Activated T-cell treated with anti-CD3 and anti-CD28 coated beads, Interleukin-2, amount 50 U/mL, for 24 hours (primary cell): ENCODE data around the gene ZPLD1.

Experiments used
- DNase-seq: peaks from one replicate; pipeline ENCODE4 v3.0.0-alpha.2; 2020
- H3K27ac Mint-ChIP-seq: 2 replicates; pipeline ENCODE4 v1.8.0; 2020; ENCODE audit warnings: mild to moderate bottlenecking, mixed read lengths
- H3K27me3 Mint-ChIP-seq: 2 replicates; pipeline ENCODE4 v1.8.0; 2020; ENCODE audit warnings: mixed read lengths
- H3K36me3 Mint-ChIP-seq: 2 replicates; pipeline ENCODE4 v1.8.0; 2020; ENCODE audit warnings: low read depth, mixed read lengths
- H3K4me1 Mint-ChIP-seq: 2 replicates; pipeline ENCODE4 v1.8.0; 2020; ENCODE audit warnings: low read depth, mixed read lengths
- H3K4me3 Mint-ChIP-seq: 2 replicates; pipeline ENCODE4 v1.8.0; 2020; ENCODE audit warnings: mild to moderate bottlenecking, moderate library complexity, mixed read lengths
- H3K9me3 Mint-ChIP-seq: 2 replicates; pipeline ENCODE4 v1.8.0; 2020; ENCODE audit warnings: mixed read lengths

ZPLD1 gene

DNA sequence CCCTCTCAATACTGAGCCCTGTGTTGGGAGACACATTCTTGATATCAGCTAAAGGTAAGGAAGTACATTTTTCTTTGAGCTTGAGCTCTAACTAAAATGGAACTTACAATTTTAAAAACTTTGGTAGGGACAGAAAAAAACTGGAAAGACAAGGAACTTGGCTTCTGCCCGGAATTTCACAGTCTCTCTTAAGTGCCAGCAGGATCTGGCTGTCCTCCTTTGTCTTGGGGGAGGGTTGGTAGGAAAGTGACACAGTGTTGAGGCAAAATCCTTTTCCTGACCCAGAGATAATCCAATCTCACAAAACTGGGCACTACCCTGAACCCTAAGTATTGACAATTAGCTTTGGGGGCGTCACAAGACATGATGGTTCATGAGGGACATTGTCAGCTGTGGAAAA is 45.3 kb downstream of the ZPLD1 start:
- Mint-ChIP-seq H3K4me1 (no peaks in the 10 kb centered on the region), H3K4me3 (no peak overlapping the region), H3K27me3 (no peaks in the 10 kb centered on the region), H3K36me3 (no peaks in the 10 kb centered on the region), H3K27ac (no peak overlapping the region), H3K9me3 (no peaks in the 10 kb centered on the region)
- DNase-seq = no peak

DNA sequence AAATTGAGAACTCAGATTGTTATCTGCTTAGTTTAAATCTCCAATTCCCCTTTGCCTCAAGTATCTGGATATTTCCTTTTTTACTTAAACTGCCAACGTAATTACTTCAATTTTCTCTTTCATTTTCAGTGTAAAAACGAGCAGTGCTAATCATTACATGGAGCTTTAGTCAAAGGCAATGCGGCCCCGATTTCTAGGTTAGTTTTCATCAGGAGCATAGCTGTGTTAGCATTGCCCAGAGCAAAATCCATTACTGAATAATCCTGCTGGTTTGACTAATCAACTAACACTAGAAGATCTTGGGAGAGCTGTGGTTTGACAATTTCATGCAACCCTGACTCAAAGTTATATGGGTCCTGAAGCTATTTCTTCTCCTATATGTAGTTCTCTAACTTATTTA is 46.2 kb downstream of the ZPLD1 start:
- Mint-ChIP-seq H3K4me3 (no peak overlapping the region), H3K36me3 (no peaks in the 10 kb centered on the region), H3K4me1 (no peaks in the 10 kb centered on the region), H3K9me3 (no peaks in the 10 kb centered on the region), H3K27me3 (no peaks in the 10 kb centered on the region), H3K27ac (no peak overlapping the region)
- no peak for DNase-seq

DNA sequence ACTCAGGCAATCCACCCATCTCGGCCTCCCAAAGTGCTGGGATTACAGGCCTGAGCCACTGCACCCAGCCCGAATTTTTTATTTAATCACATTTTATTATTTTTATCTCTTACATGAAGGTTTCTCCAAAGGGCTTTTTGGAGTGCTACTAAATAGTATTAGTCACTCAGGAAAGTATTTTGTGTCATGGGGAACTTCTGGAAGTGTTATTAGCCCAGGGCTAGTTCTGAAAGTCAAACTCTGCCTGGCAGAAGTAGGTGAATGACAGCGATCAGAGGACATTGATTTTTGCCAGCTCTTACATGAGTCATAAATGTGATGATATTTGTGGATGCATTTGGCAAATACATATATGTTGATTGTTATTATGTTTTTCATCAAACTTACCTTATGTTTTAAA is 48.7 kb downstream of the ZPLD1 start:
- no peak overlapping the region for H3K4me3 Mint-ChIP-seq
- no peaks in the 10 kb centered on the region for H3K4me1 Mint-ChIP-seq
- no peaks in the 10 kb centered on the region for H3K27me3 Mint-ChIP-seq
- no peaks in the 10 kb centered on the region for H3K36me3 Mint-ChIP-seq
- H3K9me3 Mint-ChIP-seq = no peaks in the 10 kb centered on the region
- no peak overlapping the region for H3K27ac Mint-ChIP-seq
- DNase-seq = no peak

DNA sequence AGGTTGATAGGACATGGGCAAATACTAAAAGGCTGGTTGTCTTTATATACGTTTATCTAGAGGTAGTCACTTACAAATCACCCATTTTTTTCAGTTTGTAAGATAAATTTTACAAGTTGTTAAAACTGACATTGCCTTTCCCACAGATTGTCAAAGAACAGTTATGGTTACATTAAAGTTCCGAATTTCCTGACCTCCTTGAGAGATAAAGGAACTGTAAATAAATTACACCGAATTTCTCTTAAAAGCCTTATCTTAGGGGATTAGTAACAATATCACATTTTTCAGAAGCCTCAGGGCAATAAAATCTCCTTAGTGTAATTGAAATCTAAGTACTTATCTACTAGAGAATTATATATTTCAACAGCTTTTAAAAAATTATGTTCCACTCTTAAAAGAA is 49.5 kb downstream of the ZPLD1 start:
- Mint-ChIP-seq H3K4me1 (no peaks in the 10 kb centered on the region), H3K27me3 (no peaks in the 10 kb centered on the region), H3K9me3 (no peaks in the 10 kb centered on the region), H3K27ac (no peak overlapping the region), H3K36me3 (no peaks in the 10 kb centered on the region), H3K4me3 (no peak overlapping the region)
- no peak for DNase-seq

DNA sequence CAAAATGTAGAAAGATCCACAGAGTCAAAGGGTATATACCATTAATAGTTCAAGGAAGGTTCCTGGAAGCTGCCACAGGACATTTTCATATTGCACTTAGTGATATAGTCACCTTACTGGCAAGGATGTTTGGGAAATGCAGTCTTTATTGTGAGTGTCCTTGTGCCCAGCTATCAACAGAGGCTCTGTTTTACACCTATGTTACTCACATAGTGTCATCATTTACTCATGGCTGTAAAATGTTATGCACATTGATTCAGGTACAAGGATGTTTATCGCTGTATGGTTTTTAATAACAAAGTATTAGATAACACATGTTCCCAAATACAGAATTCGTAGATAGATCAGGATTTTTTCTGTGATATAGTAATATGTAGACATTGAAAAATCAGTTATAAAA is 50.9 kb downstream of the ZPLD1 start:
- Mint-ChIP-seq H3K27me3 (no peaks in the 10 kb centered on the region), H3K36me3 (no peaks in the 10 kb centered on the region), H3K4me3 (no peak overlapping the region), H3K9me3 (no peaks in the 10 kb centered on the region), H3K27ac (no peak overlapping the region), H3K4me1 (no peaks in the 10 kb centered on the region)
- no peak for DNase-seq

DNA sequence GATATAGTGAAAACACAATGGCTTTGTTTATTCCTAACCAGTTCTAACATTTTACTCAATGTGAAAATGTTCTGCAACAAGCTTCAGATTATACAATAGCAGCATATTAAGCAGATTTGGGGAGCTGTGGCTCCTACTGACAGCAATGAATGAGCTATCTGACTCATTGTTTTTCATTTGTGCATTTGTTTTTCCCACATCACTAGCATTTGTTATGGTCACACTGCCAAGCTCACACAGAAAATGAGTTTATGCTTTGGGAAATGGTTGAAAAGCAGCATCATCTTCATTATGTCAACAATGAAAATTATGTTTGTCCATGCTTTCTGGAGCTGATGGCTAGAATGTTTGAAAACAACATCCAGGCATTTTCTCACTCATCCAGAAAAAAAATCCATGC is 53.5 kb downstream of the ZPLD1 start:
- Mint-ChIP-seq H3K9me3 (no peaks in the 10 kb centered on the region), H3K27ac (no peak overlapping the region), H3K4me1 (no peaks in the 10 kb centered on the region), H3K4me3 (no peak overlapping the region), H3K36me3 (no peaks in the 10 kb centered on the region), H3K27me3 (peaks cover 7% of the 10 kb centered on the region)
- DNase-seq = no peak

DNA sequence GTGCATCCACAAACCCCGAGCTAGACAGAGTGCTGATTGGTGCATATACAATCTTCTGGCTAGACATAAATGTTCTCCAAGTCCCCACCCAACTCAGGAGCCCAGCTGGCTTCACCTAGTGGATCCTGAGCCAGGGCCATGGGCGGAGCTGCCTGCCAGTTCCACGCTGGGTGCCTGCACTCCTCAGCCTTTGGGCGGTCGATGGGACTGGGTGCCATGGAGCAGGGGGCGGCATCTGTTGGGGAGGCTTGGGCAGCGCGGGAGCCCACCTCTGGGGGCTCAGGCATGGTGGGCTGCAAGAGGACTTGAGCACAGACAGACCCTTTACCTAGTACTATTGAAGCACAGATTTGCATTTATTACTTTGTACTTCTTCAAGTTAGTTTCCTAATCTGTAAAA is 57.5 kb downstream of the ZPLD1 start:
- H3K36me3 Mint-ChIP-seq = no peaks in the 10 kb centered on the region
- DNase-seq = no peak
- H3K27ac Mint-ChIP-seq = no peak overlapping the region
- H3K9me3 Mint-ChIP-seq = no peaks in the 10 kb centered on the region
- no peak overlapping the region for H3K4me3 Mint-ChIP-seq
- no peaks in the 10 kb centered on the region for H3K4me1 Mint-ChIP-seq
- peaks cover 13% of the 10 kb centered on the region for H3K27me3 Mint-ChIP-seq

DNA sequence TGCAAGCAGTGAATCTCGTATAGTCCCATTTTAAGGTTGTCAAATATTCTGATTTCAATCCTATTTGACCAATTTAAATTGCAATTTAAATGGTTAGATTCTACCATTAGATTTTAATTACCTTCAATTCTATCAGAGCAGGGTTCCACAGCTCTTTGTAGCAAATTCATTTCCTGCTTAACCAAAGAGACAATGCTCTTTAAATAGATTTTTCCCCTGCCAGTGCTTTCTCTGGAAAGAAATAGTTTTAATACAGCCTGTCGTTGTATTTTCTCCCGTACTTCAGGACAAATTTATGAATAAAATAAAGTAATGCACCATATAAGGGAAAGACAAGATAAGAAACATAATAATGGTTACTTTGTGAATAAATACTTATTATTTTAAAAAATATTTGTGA is 62.8 kb downstream of the ZPLD1 start:
- peaks cover 7% of the 10 kb centered on the region for H3K27me3 Mint-ChIP-seq
- DNase-seq = no peak
- H3K27ac Mint-ChIP-seq = no peak overlapping the region
- H3K4me3 Mint-ChIP-seq = no peak overlapping the region
- H3K4me1 Mint-ChIP-seq = no peaks in the 10 kb centered on the region
- no peaks in the 10 kb centered on the region for H3K9me3 Mint-ChIP-seq
- H3K36me3 Mint-ChIP-seq = no peaks in the 10 kb centered on the region

DNA sequence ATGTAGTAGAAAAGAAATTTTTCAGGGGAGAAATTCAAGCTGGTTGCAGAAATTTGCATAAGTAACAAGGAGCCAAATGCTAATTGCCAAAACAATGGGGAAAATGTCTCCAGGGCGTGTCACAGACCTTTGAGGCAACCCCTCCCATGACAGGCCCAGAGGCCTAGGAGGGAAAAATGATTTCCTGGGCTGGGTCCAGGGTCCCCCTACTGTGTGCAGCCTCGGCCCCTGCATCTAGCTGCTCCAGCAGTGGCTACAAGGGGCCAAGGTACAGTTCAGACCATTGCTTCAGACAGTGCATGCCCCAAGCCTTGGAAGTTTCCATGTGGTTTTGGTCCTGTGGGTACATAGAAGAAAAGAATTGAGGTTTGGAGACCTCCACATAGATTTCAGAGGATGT is 70.7 kb downstream of the ZPLD1 start:
- H3K4me3 Mint-ChIP-seq = no peak overlapping the region
- no peaks in the 10 kb centered on the region for H3K36me3 Mint-ChIP-seq
- DNase-seq = no peak
- peaks cover 2% of the 10 kb centered on the region for H3K9me3 Mint-ChIP-seq
- no peak overlapping the region for H3K27ac Mint-ChIP-seq
- H3K4me1 Mint-ChIP-seq = no peaks in the 10 kb centered on the region
- H3K27me3 Mint-ChIP-seq = peaks cover 3% of the 10 kb centered on the region

DNA sequence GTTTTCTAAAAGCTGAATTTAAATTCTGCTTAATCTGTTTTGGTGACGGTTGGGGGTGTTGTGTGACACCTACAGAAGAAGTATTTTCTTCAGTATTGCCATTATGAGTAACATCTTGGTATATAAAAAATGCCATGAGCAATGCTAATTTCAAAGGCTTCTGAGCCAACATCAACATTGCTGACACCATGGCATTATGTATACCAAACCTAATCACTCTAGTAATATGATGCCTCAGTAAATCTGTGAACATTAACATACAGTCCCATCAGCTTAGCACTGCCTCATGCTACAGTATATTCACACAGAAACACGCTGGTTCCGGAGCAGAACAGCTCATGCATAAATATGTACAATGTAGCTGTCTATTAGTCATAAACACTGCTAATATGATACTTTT is 75.8 kb downstream of the ZPLD1 start:
- Mint-ChIP-seq H3K27ac (no peak overlapping the region), H3K36me3 (no peaks in the 10 kb centered on the region), H3K4me1 (peaks cover 1% of the 10 kb centered on the region), H3K4me3 (no peak overlapping the region), H3K27me3 (peaks cover 20% of the 10 kb centered on the region), H3K9me3 (no peaks in the 10 kb centered on the region)
- no peak for DNase-seq

DNA sequence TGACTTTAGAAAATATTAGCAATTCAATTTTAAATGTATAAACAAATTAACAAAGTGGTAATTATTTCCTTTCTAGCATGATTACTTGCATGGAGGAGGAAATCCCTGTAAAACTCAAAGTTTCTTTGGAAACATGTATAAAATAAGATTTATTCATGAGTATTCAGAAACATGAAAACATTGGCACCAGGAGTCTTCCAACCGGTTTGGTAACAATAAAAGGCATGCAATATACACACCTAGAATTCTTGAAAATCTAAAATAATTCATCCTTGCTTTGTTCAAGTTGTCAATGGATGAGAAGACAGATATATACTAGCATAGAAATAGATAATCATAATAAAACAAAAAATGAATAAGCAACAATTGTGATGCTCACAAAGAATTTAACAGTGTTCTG is 76.4 kb downstream of the ZPLD1 start:
- Mint-ChIP-seq H3K36me3 (no peaks in the 10 kb centered on the region), H3K27me3 (peaks cover 20% of the 10 kb centered on the region), H3K9me3 (no peaks in the 10 kb centered on the region), H3K27ac (no peak overlapping the region), H3K4me1 (peaks cover 1% of the 10 kb centered on the region), H3K4me3 (no peak overlapping the region)
- DNase-seq = no peak

DNA sequence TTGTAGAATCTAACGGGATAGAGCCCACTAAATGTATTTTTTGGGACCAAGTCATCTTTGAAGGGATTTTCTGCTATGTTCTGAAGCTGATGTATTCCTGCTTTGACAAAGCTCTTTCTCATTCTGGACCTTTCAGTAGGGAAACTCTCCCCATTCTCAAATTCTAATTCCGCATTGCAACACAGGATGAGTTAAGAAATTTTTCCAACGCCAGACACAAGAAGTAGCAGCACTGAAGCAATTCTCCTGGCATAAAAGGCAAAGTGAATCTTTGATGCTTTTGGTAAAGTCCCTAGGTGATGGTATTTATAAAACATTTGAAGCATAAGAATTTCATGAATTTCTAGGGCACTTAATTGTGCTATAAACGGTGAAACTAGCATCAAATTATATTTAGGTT is 76.8 kb downstream of the ZPLD1 start:
- Mint-ChIP-seq H3K4me3 (no peak overlapping the region), H3K9me3 (no peaks in the 10 kb centered on the region), H3K4me1 (peaks cover 1% of the 10 kb centered on the region), H3K27ac (no peak overlapping the region), H3K36me3 (no peaks in the 10 kb centered on the region), H3K27me3 (peaks cover 22% of the 10 kb centered on the region)
- DNase-seq = no peak

DNA sequence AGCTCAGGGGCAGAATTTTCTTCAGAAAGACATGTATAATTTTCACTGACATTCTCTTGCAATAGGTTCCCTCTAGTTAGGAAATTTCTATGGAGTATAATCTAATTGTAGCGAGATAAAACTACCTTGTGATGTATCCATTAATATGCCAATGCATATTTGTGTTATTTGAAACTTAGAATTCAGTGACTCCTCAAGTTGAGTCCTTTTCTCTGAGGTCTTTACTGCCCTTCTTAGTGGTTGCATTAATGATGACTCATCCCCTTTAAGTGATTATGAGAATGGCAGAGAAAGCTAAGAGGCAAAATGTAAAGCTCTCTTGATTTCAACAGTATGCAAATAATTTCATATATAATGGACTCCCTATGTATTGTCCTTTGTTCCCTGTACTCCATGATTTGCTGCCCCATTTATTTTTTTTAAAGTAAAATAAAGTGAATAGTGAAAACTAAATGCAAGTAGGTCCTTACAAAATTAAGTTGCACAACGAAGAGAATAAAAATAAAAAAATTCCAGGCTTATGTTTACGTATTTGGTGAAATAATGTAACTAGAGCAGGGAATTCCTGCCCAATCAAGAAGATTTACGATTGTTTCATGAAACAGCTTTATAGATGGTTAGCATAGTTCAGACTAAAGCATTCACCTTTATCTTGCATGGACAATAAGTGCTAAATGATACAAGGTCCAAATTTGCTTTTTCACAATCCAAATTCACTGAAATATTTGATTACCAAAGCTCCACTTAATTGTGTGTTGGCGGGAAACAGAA is 78.1 kb downstream of the ZPLD1 start:
- Mint-ChIP-seq H3K9me3 (no peaks in the 10 kb centered on the region), H3K4me3 (no peak overlapping the region), H3K4me1 (peaks cover 1% of the 10 kb centered on the region), H3K27me3 (peaks cover 20% of the 10 kb centered on the region), H3K36me3 (no peaks in the 10 kb centered on the region), H3K27ac (no peak overlapping the region)
- no peak for DNase-seq

DNA sequence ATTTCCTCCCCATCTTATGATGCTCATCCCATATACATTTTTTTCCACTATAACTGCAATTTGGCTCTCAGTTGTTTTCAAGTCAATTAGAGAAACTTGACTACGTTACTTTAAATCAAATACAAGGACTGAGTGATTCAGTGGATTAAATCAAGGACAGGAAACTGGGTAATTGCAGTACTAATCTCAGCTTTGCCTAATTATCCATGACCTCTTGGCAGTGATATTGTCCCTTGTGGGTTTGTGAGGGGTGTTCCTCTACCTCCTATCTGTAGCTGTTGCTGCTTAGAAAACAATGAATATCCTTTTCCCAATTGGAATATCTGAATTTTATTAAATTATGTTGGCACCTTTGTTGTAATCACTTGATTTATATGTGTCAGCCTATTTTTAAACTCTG is 79.4 kb downstream of the ZPLD1 start:
- no peaks in the 10 kb centered on the region for H3K9me3 Mint-ChIP-seq
- H3K27ac Mint-ChIP-seq = no peak overlapping the region
- no peaks in the 10 kb centered on the region for H3K36me3 Mint-ChIP-seq
- DNase-seq = no peak
- peaks cover 25% of the 10 kb centered on the region for H3K27me3 Mint-ChIP-seq
- H3K4me3 Mint-ChIP-seq = no peak overlapping the region
- peaks cover 1% of the 10 kb centered on the region for H3K4me1 Mint-ChIP-seq

DNA sequence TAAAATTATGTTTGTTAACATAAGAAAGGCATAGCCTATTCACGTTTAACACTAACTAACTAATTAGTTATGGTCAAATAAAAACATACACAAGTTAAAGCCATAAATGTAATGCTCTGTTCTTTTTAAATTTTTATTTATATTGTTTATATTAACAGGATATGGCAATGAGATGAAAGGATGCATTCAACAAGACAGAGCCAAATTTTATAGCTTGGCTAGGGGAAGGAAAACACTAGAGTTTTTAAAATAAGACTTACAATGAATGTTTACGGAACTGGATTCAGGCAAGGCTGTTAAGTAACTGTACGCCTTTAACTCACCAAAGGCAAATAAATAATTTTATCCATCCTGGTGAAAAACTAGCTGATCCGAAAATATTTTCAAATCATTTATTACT is 86.4 kb downstream of the ZPLD1 start:
- Mint-ChIP-seq H3K27ac (no peak overlapping the region), H3K4me1 (no peaks in the 10 kb centered on the region), H3K4me3 (no peak overlapping the region), H3K27me3 (peaks cover 20% of the 10 kb centered on the region), H3K36me3 (no peaks in the 10 kb centered on the region), H3K9me3 (no peaks in the 10 kb centered on the region)
- no peak for DNase-seq

DNA sequence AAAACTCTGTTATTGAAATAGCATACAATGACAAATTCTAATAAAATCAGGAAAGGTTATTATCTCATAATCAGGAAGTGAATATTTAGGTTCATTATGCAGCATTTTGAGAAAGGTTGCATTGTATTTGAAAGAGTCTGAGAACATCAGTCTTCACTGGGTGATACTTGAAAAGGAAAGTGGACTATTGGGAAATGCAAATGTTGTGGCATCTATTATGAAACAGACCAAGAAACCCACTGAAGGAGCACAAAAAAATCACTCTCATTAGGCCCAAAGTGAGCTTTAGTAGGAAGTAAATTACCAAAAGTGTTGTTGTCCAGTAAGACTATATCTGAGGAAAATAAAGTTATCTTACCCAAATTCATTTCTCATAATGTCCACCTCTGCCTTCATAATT is 90.8 kb downstream of the ZPLD1 start:
- Mint-ChIP-seq H3K4me3 (no peak overlapping the region), H3K36me3 (no peaks in the 10 kb centered on the region), H3K9me3 (no peaks in the 10 kb centered on the region), H3K4me1 (no peaks in the 10 kb centered on the region), H3K27ac (no peak overlapping the region), H3K27me3 (peaks cover 12% of the 10 kb centered on the region)
- no peak for DNase-seq
